GM23338 (cell line): ENCODE data around the gene C12orf42. TPM values are rescaled to one million over a fixed set of nuclear protein-coding genes. Genes with fewer than 3 reads are reported as not detected.

Source experiments
- ATAC-seq: fragments of 200-7000 bp; cut with Tn5 transposase; 3 replicates; pipeline ENCODE4 v1.9.1; 2020
- DNase-seq: peaks from one replicate; pipeline ENCODE4 v3.0.0-alpha.2; 2015; ENCODE audit warnings: low spot score
- H2AFZ ChIP-seq: fragments of 200-600 bp; sonication (generic); 2 replicates; pipeline ENCODE4 v1.8.0; 2016; ENCODE audit warnings: antibody characterized with exemption, mild to moderate bottlenecking, moderate library complexity
- H3F3A ChIP-seq: fragments of 200-600 bp; sonication (generic); replicated peaks from 2 replicates; pipeline ENCODE4 v1.8.0; 2017; ENCODE audit warnings: antibody characterized with exemption, mixed run types, low read depth
- H3K27ac ChIP-seq: fragments of 200-600 bp; sonication (generic); 2 replicates; pipeline ENCODE4 v1.6.1; 2016; ENCODE audit warnings: low read depth
- H3K27me3 ChIP-seq: fragments of 200-600 bp; sonication (generic); 2 replicates; pipeline ENCODE4 v1.8.0; 2016; ENCODE audit warnings: mild to moderate bottlenecking, mixed run types, moderate library complexity; ENCODE audit not compliant: insufficient read depth
- H3K36me3 ChIP-seq: fragments of 200-600 bp; sonication (generic); 2 replicates; pipeline ENCODE4 v1.8.0; 2016; ENCODE audit warnings: mild to moderate bottlenecking; ENCODE audit not compliant: insufficient read depth
- H3K4me1 ChIP-seq: fragments of 200-600 bp; sonication (generic); 2 replicates; pipeline ENCODE4 v1.8.0; 2016; ENCODE audit warnings: mild to moderate bottlenecking, moderate library complexity; ENCODE audit not compliant: insufficient read depth
- H3K4me2 ChIP-seq: fragments of 200-600 bp; sonication (generic); 2 replicates; pipeline ENCODE4 v1.7.1; 2017; ENCODE audit warnings: mixed run types
- H3K4me3 ChIP-seq: fragments of 200-600 bp; sonication (generic); 2 replicates; pipeline ENCODE4 v1.6.1; 2016; ENCODE audit warnings: mixed run types
- H3K79me2 ChIP-seq: fragments of 200-600 bp; sonication (generic); replicated peaks from 2 replicates; pipeline ENCODE4 v1.8.0; 2017; ENCODE audit warnings: mild to moderate bottlenecking; ENCODE audit not compliant: insufficient read depth
- H3K9me2 ChIP-seq: fragments of 200-600 bp; sonication (generic); 2 replicates; pipeline ENCODE4 v1.8.0; 2017; ENCODE audit not compliant: insufficient read depth
- H4K20me1 ChIP-seq: fragments of 200-600 bp; sonication (generic); replicated peaks from 2 replicates; pipeline ENCODE4 v1.8.0; 2017; ENCODE audit warnings: mild to moderate bottlenecking; ENCODE audit not compliant: insufficient read depth
- H3K27ac Mint-ChIP-seq: 2 replicates; pipeline ENCODE4 v1.8.0; 2020; ENCODE audit warnings: inconsistent platforms, mild to moderate bottlenecking, moderate library complexity, mixed read lengths
- H3K27me3 Mint-ChIP-seq: 3 replicates; pipeline ENCODE4 v1.8.0; 2022; ENCODE audit warnings: low read depth, mild to moderate bottlenecking, moderate library complexity, mixed read lengths, inconsistent platforms; ENCODE audit not compliant: insufficient read depth, poor library complexity
- H3K36me3 Mint-ChIP-seq: 3 replicates; pipeline ENCODE4 v1.8.0; 2021; ENCODE audit warnings: low read depth, mild to moderate bottlenecking, inconsistent platforms, moderate library complexity, mixed read lengths
- H3K4me1 Mint-ChIP-seq: 3 replicates; pipeline ENCODE4 v1.8.0; 2020; ENCODE audit warnings: mild to moderate bottlenecking, inconsistent platforms, mixed read lengths
- H3K4me3 Mint-ChIP-seq: 3 replicates; pipeline ENCODE4 v1.8.0; 2021; ENCODE audit warnings: moderate library complexity, mild to moderate bottlenecking, inconsistent platforms, mixed read lengths
- H3K9me3 Mint-ChIP-seq: 3 replicates; pipeline ENCODE4 v1.8.0; 2020; ENCODE audit warnings: moderate library complexity, mild to moderate bottlenecking, inconsistent platforms, mixed read lengths
- CREB1 ChIP-seq: fragments of 250-450 bp; sonication (Bioruptor Pico); IDR thresholded peaks from 2 replicates; pipeline ENCODE4 v1.5.0; 2020; ENCODE audit warnings: low read depth, mild to moderate bottlenecking, moderate library complexity
- ETS1 ChIP-seq: IDR thresholded peaks from 2 replicates; pipeline ENCODE4 v1.6.1; 2016; ENCODE audit warnings: antibody characterized with exemption
- EZH2 ChIP-seq: fragments of 200-600 bp; sonication (generic); IDR thresholded peaks from one replicate; pipeline ENCODE4 v1.8.0; 2017; ENCODE audit warnings: antibody characterized with exemption, mild to moderate bottlenecking, low read depth; ENCODE audit not compliant: unreplicated experiment
- EZH2phosphoT487 ChIP-seq: fragments of 200-600 bp; sonication (generic); IDR thresholded peaks from one replicate; pipeline ENCODE4 v1.8.1; 2018; ENCODE audit warnings: antibody characterized with exemption; ENCODE audit not compliant: unreplicated experiment
- NANOG ChIP-seq: IDR thresholded peaks from 2 replicates; pipeline ENCODE4 v1.6.1; 2016; ENCODE audit warnings: antibody characterized with exemption, borderline replicate concordance
- POLR2AphosphoS5 ChIP-seq: IDR thresholded peaks from 2 replicates; pipeline ENCODE4 v1.6.1; 2016; ENCODE audit warnings: antibody characterized with exemption, low read depth
- STAT1 ChIP-seq: IDR thresholded peaks from one replicate; pipeline ENCODE4 v1.6.1; 2016; ENCODE audit warnings: antibody characterized with exemption; ENCODE audit not compliant: unreplicated experiment
- ZNF114 ChIP-seq: fragments of 250-450 bp; sonication (Bioruptor Pico); IDR thresholded peaks from 2 replicates; pipeline ENCODE4 v1.5.0; 2020; ENCODE audit warnings: mild to moderate bottlenecking, moderate library complexity
- ZNF331 ChIP-seq: fragments of 250-450 bp; sonication (Bioruptor Pico); IDR thresholded peaks from 2 replicates; pipeline ENCODE4 v1.5.0; 2020; ENCODE audit warnings: low read depth, mild to moderate bottlenecking, moderate library complexity
- polyA plus RNA-seq: library from polyadenylated mRNA; unstranded; fragments of >200 nt; fragmentation: Nextera tagmentation; extraction: Ambion mirVana; gene quantifications from 2 replicates; pipeline ENCODE4 v1.2.1, GENCODE V29; 2016
- total RNA-seq: library from RNA; depleted of rRNA; stranded (reverse); fragments of >200 nt; shearing (Covaris generic); gene quantifications from 2 replicates; pipeline ENCODE4 v1.2.3, GENCODE V29; 2014
- TF ChIP-seq, protein P1 (sequence below), 2 experiments: fragments of 200-600 bp in 1 of 2; sonication (generic) in 1 of 2; conservative IDR thresholded peaks; 2 replicates each; pipeline versions ENCODE4 v1.5.1 to v1.6.1; 2016 to 2017; ENCODE audit warnings: antibody characterized with exemption in 2 of 2, low read depth in 2 of 2, mild to moderate bottlenecking in 2 of 2, moderate library complexity in 1 of 2
- TF ChIP-seq, protein P2 (sequence below): IDR thresholded peaks from one replicate; pipeline ENCODE4 v1.6.1; 2018; ENCODE audit warnings: antibody characterized with exemption; ENCODE audit not compliant: unreplicated experiment

Gene C12orf42
- total and polyA plus RNA-seq, 2 experiments from 2014 or later = 0.45 TPM; not detected in 1

DNA sequence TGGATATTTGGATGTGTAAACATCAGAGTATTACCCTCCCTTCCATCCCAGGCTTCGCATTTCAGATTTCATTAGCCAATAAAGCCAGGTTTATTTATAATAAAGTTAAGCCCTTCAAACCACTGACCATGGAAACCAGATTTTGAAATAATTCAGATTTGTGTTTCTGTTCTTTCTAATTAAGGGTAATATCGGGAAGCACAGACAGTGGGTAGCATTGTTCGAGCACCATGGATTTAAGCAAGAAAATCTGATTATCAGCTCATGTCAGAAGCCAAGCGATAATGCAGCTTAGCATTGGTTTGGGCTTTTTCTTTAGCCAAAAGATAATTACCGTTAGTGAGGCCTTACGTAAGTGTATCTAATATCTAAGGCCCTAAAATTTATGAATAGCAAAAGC lies 116.1 kb downstream of the C12orf42 start:
- H3K9me2 ChIP-seq = no peaks in the 10 kb centered on the region
- no peak for DNase-seq
- H2AFZ ChIP-seq = no peak overlapping the region
- TF ChIP-seq ZNF114 (CRISPR knock-in tag) = no peak
- TF ChIP-seq ZNF331 (CRISPR knock-in tag) = no peak
- TF ChIP-seq, protein P1, sequence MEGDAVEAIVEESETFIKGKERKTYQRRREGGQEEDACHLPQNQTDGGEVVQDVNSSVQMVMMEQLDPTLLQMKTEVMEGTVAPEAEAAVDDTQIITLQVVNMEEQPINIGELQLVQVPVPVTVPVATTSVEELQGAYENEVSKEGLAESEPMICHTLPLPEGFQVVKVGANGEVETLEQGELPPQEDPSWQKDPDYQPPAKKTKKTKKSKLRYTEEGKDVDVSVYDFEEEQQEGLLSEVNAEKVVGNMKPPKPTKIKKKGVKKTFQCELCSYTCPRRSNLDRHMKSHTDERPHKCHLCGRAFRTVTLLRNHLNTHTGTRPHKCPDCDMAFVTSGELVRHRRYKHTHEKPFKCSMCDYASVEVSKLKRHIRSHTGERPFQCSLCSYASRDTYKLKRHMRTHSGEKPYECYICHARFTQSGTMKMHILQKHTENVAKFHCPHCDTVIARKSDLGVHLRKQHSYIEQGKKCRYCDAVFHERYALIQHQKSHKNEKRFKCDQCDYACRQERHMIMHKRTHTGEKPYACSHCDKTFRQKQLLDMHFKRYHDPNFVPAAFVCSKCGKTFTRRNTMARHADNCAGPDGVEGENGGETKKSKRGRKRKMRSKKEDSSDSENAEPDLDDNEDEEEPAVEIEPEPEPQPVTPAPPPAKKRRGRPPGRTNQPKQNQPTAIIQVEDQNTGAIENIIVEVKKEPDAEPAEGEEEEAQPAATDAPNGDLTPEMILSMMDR (conservative IDR thresholded peaks at IDR 0.05; ENCODE audit: low read depth in 2 of 2) = no peak
- no peak for TF ChIP-seq STAT1
- no peak for TF ChIP-seq POLR2AphosphoS5
- TF ChIP-seq EZH2phosphoT487 = no peak
- TF ChIP-seq, protein P2, sequence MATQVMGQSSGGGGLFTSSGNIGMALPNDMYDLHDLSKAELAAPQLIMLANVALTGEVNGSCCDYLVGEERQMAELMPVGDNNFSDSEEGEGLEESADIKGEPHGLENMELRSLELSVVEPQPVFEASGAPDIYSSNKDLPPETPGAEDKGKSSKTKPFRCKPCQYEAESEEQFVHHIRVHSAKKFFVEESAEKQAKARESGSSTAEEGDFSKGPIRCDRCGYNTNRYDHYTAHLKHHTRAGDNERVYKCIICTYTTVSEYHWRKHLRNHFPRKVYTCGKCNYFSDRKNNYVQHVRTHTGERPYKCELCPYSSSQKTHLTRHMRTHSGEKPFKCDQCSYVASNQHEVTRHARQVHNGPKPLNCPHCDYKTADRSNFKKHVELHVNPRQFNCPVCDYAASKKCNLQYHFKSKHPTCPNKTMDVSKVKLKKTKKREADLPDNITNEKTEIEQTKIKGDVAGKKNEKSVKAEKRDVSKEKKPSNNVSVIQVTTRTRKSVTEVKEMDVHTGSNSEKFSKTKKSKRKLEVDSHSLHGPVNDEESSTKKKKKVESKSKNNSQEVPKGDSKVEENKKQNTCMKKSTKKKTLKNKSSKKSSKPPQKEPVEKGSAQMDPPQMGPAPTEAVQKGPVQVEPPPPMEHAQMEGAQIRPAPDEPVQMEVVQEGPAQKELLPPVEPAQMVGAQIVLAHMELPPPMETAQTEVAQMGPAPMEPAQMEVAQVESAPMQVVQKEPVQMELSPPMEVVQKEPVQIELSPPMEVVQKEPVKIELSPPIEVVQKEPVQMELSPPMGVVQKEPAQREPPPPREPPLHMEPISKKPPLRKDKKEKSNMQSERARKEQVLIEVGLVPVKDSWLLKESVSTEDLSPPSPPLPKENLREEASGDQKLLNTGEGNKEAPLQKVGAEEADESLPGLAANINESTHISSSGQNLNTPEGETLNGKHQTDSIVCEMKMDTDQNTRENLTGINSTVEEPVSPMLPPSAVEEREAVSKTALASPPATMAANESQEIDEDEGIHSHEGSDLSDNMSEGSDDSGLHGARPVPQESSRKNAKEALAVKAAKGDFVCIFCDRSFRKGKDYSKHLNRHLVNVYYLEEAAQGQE = no peak
- TF ChIP-seq ETS1 = no peak
- no peak for TF ChIP-seq EZH2
- no peak for TF ChIP-seq NANOG
- H3F3A ChIP-seq = no peaks in the 10 kb centered on the region
- Mint-ChIP-seq H3K27ac (no peak overlapping the region), H3K27me3 (no peaks in the 10 kb centered on the region), H3K36me3 (no peaks in the 10 kb centered on the region), H3K9me3 (no peaks in the 10 kb centered on the region), H3K4me3 (no peak overlapping the region), H3K4me1 (no peaks in the 10 kb centered on the region)
- H3K79me2 ChIP-seq = no peaks in the 10 kb centered on the region
- no peaks in the 10 kb centered on the region for H3K27me3 ChIP-seq
- H3K4me2 ChIP-seq = no peak overlapping the region
- H4K20me1 ChIP-seq = no peaks in the 10 kb centered on the region; the same call in 1 of the 2 replicates
- no peaks in the 10 kb centered on the region for H3K4me1 ChIP-seq
- no peak overlapping the region for H3K4me3 ChIP-seq
- no peak for ATAC-seq
- no peak overlapping the region for H3K27ac ChIP-seq
- no peaks in the 10 kb centered on the region for H3K36me3 ChIP-seq

DNA sequence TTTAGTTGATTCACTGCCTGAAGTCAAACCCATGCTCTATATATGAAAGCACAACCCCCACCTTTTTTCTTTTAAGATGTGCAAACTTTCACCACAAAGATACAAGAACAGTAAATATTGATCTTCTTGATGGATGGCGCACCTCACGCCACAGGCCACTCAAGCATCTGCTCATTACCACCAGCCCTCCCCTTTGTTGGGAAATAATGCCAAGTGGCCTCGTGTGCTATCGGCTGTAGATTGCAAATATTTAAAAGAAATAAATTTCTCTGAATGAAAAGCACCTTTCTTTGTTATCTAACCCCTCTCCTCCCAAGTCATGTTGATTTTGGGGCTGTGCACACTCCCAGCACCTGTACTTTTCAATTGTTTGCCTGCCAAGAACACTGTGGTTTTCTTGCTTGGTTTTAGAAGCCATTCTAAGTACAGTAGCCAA lies 122.7 kb downstream of the C12orf42 start:
- Histone ChIP-seq H3F3A (no peaks in the 10 kb centered on the region), H3K36me3 (no peaks in the 10 kb centered on the region), H3K4me1 (no peaks in the 10 kb centered on the region), H3K9me2 (no peaks in the 10 kb centered on the region; the same call in 1 of the 2 replicates), H4K20me1 (no peaks in the 10 kb centered on the region), H3K4me2 (no peak overlapping the region), H3K79me2 (no peaks in the 10 kb centered on the region), H3K4me3 (no peak overlapping the region), H2AFZ (no peak overlapping the region), H3K27me3 (no peaks in the 10 kb centered on the region), H3K27ac (no peak overlapping the region)
- no peaks in the 10 kb centered on the region for H3K4me1 Mint-ChIP-seq
- no peak for ATAC-seq
- H3K9me3 Mint-ChIP-seq = no peaks in the 10 kb centered on the region
- H3K4me3 Mint-ChIP-seq = no peak overlapping the region
- no peaks in the 10 kb centered on the region for H3K27me3 Mint-ChIP-seq
- DNase-seq = no peak
- no peak overlapping the region for H3K27ac Mint-ChIP-seq
- H3K36me3 Mint-ChIP-seq = no peaks in the 10 kb centered on the region
- TF ChIP-seq POLR2AphosphoS5 = no peak
- TF ChIP-seq, protein P2 = no peak
- no peak for TF ChIP-seq STAT1
- TF ChIP-seq, protein P1 (conservative IDR thresholded peaks at IDR 0.05; ENCODE audit: low read depth in 2 of 2) = no peak
- TF ChIP-seq ZNF331 (CRISPR knock-in tag) = no peak
- no peak for TF ChIP-seq CREB1 (CRISPR knock-in tag)
- no peak for TF ChIP-seq ZNF114 (CRISPR knock-in tag)
- no peak for TF ChIP-seq NANOG
- no peak for TF ChIP-seq EZH2
- no peak for TF ChIP-seq EZH2phosphoT487
